Stimulated activated CD4-positive, alpha-beta T cell treated with anti-CD3 and anti-CD28 coated beads, Interleukin-1b, Interleukin-23, amount 100 ng/mL, for 4 hours (primary cell): ENCODE results near the gene STRIP2.
A peak's percentile ranks its signal among the peaks of the same experiment; 100 is the strongest.
"Not testable (repeated sequence)": the region's sequence is repeated elsewhere in the genome, so short reads cannot be mapped to it uniquely, and the experiment has no call there.

Experiments used
- DNase-seq, 2 donors: peaks; one replicate each; pipeline ENCODE4 v3.0.0-alpha.2; 2020; ENCODE audit warnings: low read depth in 2 of 2

Gene STRIP2

GRCh38 chr7:129493555-129493954, 59.3 kb downstream of the STRIP2 start:
- DNase-seq, result no peak

GRCh38 chr7:129494041-129494440, 59.8 kb downstream of the STRIP2 start:
- no peak for DNase-seq

- no peak for DNase-seq
These were observed 61.8 kb downstream of the STRIP2 start for GRCh38 chr7:129495987-129496386.

- DNase-seq, result no peak
These were observed 62.4 kb downstream of the STRIP2 start for GRCh38 chr7:129496653-129497052.

- DNase-seq, result no peak
These were observed 62.9 kb downstream of the STRIP2 start for GRCh38 chr7:129497156-129497555.

- DNase-seq, result no peak
These were observed 63.8 kb downstream of the STRIP2 start for GRCh38 chr7:129498021-129498420.

- no peak for DNase-seq
These were observed 65.8 kb downstream of the STRIP2 start for GRCh38 chr7:129499999-129500398.

- DNase-seq, result peak; percentile 84 to 89
These were observed 67.8 kb downstream of the STRIP2 start, which contains the start of gene SMKR1 for GRCh38 chr7:129501760-129502707. SMKR1 (plus strand) TSS chr7:129502531; CDS start chr7:129502825, 294 bp downstream.

- DNase-seq, result peak; percentile 3 to 10
These were observed 68.8 kb downstream of the STRIP2 start for GRCh38 chr7:129502708-129503685.

- no peak for DNase-seq
These were observed 69.5 kb downstream of the STRIP2 start for GRCh38 chr7:129503725-129504124.

GRCh38 chr7:129512192-129512591, 78.0 kb downstream of the STRIP2 start:
- DNase-seq, result no peak

- DNase-seq, result no peak
These were observed 79.3 kb downstream of the STRIP2 start for GRCh38 chr7:129513546-129513945.

GRCh38 chr7:129514683-129515082, 80.5 kb downstream of the STRIP2 start:
- no peak for DNase-seq

GRCh38 chr7:129515381-129515780, 81.1 kb downstream of the STRIP2 start:
- no peak for DNase-seq

- no peak for DNase-seq
These were observed 83.7 kb downstream of the STRIP2 start for GRCh38 chr7:129517931-129518330.

GRCh38 chr7:129519464-129519863, 85.2 kb downstream of the STRIP2 start:
- no peak for DNase-seq

GRCh38 chr7:129522088-129522970, 88.1 kb downstream of the STRIP2 start:
- DNase-seq, result no peak

GRCh38 chr7:129522971-129523340, 88.7 kb downstream of the STRIP2 start:
- no peak for DNase-seq

GRCh38 chr7:129523924-129524323, 89.7 kb downstream of the STRIP2 start:
- no peak for DNase-seq

- not testable (repeated sequence) for DNase-seq
These were observed 90.2 kb downstream of the STRIP2 start for GRCh38 chr7:129524405-129524804.

GRCh38 chr7:129525225-129525862, 91.1 kb downstream of the STRIP2 start:
- DNase-seq, result no peak
